ENCODE results near the gene PSORS1C1.

DNA sequence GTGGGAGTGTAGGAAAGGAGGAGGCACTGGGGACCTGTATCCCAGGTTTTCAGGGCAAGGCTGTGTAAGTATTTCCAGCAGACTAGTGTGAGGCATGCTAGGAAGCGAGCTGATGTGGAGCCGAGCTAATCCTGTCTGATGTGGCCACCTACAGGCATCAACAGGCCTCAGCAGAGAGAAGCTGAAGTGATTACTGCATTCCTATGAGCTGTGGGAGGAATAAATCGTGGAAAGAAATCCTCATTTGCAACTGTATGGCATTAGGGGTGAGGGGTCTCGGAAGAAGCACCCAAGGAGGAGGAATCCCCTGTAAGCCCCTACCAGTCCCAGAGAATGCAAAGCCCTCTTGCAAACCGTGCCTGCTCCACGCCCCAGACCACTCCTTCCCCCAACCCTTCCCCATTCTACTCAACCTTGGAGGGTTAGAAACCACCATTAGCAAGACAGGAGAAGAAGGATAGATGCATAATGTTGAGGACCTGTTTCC lies 43.8 kb upstream of the PSORS1C1 start:
- TF ChIP-seq POLR2A (IDR thresholded peaks at IDR 0.05): no peak
- TF ChIP-seq, protein P1, sequence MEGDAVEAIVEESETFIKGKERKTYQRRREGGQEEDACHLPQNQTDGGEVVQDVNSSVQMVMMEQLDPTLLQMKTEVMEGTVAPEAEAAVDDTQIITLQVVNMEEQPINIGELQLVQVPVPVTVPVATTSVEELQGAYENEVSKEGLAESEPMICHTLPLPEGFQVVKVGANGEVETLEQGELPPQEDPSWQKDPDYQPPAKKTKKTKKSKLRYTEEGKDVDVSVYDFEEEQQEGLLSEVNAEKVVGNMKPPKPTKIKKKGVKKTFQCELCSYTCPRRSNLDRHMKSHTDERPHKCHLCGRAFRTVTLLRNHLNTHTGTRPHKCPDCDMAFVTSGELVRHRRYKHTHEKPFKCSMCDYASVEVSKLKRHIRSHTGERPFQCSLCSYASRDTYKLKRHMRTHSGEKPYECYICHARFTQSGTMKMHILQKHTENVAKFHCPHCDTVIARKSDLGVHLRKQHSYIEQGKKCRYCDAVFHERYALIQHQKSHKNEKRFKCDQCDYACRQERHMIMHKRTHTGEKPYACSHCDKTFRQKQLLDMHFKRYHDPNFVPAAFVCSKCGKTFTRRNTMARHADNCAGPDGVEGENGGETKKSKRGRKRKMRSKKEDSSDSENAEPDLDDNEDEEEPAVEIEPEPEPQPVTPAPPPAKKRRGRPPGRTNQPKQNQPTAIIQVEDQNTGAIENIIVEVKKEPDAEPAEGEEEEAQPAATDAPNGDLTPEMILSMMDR (IDR thresholded peaks at IDR 0.05 in 8 of 11, conservative IDR thresholded peaks at IDR 0.05 in 3 of 11): peak in 3 of 11 experiments; percentile 5 to 16 (median 10)
- no peak for TF ChIP-seq POLR2AphosphoS5 (IDR thresholded peaks at IDR 0.05)

Data from spleen (tissue), 7 donors.